GM03348 (cell line): Measurements from ENCODE around the gene MUS81.
"Not testable (repeated sequence)": the region's sequence is repeated elsewhere in the genome, so short reads cannot be mapped to it uniquely, and the experiment has no call there.

ENCODE experiments used
- DNase-seq: peaks from one replicate; pipeline ENCODE4 v3.0.0; 2012; ENCODE audit warnings: low spot score

MUS81 gene

DNA sequence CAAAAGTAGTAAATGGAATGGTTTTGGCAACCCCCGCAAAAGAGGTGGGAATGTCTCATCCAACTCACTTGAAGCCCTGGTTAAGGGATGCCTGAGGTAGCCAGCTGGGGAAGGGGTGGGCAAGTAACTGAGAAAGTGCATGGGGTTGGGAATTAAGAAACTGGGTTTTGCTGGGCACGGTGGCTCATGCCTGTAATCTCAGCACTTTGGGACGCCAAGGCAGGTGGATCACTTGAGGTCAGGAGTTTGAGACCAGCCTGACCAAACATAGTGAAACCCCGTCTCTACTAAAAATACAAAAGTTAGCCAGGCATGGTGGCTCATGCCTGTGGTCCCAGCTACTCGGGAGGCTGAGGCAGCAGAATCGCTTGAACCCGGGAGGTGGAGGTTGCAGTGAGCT, 11.5 kb upstream of the MUS81 start:
- not testable (repeated sequence) for DNase-seq

DNA sequence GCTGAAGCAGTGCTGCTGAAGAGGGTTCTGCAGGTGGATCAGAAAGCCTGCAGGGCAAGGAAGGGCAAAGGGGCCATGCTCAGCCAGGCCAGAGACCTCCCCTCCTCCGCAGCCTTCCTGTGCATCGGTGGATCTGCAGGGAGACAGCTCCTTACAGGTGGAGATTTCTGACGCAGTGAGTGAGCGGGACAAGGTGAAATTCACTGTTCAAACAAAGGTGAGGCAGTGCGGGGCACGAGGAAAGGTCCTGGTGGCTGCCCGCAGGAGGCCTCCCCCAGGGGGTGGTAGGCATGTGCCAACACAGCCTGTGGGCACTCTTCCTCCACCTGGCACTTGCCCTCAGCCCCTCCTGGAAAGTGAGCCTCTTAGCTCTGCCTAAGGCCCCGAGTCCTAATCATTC, 10.9 kb upstream of the MUS81 start:
- DNase-seq: no peak

DNA sequence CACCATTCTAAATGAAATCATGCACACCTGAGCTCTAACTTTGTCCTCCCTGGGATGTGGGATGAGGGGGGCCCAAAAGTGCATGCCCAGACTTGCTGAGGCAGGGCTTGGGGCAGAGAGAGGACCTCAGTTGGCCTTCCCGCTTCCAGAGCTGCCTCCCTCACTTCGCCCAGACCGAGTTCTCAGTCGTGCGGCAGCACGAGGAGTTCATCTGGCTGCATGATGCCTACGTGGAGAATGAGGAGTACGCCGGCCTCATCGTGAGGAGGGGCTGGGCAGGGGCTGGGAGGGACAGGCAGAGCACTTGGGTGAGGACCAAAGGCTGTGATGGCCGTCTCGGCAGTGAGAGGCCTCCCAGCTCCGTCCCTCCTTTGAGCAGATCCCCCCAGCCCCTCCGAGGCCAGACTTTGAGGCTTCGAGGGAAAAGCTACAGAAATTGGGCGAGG, 10.4 kb upstream of the MUS81 start:
- DNase-seq: no peak

DNA sequence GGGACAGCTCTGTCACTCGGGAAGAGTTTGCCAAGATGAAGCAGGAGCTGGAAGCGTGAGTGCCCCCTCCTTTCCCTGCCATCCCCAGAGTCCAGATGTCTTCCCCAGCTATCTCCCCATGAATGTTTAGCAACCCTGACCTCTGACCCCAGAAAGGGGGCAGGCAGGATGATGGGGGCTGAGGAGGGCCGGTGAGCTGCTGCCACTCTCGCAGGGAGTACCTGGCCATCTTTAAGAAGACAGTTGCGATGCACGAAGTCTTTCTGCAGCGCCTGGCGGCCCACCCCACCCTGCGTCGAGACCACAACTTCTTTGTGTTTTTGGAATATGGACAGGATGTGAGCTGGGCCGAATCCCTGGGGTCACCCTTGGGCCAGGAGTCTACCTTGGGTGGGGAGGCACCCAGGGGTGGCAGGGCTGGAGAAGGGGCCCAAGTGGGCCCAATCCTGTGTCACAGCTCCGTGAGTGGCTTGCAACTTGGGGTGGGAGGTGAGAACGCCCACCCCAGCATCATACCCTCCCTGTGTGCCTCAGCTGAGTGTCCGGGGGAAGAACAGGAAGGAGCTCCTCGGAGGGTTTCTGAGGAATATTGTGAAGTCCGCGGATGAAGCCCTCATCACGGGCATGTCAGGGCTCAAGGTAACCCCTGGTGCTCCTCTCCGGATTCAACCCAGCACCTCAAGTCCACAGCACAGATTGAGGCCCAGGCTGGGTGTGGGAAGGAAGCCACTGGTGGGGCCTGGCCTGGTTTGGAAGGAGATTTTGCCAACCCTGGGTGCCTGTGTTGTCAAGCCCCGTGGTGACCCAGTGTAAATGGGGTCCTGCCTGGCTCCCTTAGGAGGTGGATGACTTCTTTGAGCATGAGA, 9.8 kb upstream of the MUS81 start:
- no peak for DNase-seq

DNA sequence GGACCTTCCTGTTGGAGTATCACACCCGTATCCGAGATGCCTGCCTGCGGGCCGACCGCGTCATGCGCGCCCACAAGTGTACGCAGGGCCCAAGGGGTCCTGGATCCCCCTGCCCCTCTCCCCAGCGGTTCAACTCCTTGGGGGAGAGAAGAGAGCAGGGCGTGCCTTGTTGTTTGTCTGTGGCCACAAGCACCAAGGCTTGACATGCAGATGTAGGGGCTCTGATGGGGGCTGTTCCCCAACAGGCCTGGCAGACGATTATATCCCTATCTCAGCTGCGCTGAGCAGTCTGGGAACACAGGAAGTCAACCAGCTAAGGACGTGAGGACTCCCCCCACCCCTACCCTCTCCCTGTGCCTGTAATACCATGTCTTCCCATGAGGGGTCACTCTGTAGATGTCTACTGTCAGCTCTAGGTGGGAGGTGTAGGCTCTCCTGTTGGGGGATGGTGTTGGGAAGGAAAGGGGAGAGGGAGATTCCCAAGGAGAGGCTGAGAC, 9.1 kb upstream of the MUS81 start:
- DNase-seq: no peak

DNA sequence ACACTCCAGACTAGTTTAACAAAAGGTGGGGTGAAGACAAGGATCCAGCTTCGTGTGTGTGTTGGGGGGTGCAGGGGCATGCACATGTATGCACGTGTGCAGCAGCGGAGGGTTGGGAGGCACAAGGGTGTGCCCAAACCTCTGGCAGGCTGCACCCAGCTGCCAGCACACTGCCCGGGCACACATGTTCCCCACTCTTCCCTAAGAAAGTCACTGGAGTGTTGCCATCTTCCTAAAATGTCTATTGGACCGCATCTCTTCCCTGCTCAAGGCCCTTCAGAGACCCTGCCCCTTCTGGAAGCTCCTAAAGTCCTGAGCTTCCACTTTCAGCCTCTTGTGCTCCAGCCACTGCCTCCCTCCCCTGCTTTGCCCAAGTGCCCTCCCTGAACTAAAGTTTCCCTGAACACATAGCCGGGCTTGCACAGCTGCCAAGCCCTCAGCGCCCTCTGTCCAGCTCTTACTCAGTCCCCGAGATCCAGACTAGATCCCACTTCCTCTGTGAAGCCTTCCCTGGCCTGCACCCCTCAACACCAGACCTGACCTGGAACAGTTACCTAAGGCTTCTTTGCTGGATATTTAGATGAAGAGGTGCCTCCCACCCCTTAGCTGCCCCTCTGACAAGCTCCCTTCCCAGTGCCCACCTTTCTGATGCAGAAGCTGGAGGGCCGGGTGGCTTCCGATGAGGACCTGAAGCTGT, 8.3 kb upstream of the MUS81 start:
- no peak for DNase-seq

DNA sequence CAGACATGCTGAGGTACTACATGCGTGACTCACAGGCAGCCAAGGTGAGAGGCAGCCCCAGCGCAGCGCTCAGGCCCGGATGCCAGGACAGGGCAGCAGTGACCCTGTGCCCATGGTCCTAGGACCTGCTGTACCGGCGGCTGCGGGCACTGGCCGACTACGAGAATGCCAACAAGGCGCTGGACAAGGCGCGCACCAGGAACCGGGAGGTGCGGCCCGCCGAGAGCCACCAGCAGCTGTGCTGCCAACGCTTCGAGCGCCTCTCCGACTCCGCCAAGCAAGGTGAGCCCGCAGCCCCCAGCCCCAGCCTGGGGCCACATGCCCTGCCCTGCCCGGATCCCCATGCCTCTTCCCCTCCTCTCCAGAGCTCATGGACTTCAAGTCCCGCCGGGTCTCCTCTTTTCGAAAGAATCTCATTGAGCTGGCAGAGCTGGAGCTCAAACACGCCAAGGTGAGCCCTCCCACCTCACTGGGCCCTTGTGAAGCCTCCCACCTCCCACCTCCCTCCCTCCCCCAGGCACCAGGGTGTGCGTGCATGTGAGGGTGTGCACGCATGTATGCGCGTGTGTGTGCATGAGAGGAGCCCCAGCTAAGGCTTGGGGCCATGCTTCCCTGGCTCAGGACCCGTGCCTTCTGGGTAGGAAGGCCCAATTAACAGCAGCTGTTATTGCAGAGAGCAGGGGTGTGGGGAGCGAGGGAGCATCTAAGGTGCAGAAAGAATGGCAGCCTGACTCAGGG, 7.6 kb upstream of the MUS81 start:
- DNase-seq: no peak

DNA sequence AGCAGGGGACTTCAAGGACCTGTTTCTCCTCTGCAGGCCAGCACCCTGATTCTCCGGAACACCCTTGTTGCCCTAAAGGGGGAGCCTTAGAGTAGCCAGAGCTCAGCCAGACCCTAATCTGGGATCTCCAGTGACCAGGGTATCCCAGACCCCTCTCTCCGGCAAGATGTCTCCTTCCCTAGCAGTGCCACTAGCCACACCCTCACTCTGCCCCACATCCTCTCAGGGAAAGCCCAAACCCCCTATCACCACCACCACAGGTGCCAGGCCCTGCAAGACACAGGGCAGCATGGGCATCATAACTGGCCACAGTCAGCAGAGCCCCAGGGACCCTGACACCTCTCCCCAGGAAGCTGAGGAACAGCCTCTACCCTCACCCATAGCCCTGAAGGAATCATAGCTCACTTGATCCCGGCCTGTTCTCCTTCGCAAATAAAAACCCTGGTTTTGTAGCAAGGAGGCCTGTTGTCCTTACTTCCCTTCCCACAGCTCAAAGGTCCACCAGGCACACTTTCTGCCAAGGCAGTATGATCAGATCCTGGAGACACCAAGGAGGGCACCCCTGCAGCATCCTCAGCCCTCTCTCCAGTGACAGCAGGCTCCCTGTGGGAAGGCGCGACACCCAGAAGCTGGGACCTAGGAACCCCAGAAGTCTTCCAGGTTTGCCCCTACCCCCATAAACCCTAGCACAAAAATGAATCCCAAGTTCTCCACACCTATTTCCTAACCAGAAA, 6.8 kb upstream of the MUS81 start:
- DNase-seq: peak; percentile 7

DNA sequence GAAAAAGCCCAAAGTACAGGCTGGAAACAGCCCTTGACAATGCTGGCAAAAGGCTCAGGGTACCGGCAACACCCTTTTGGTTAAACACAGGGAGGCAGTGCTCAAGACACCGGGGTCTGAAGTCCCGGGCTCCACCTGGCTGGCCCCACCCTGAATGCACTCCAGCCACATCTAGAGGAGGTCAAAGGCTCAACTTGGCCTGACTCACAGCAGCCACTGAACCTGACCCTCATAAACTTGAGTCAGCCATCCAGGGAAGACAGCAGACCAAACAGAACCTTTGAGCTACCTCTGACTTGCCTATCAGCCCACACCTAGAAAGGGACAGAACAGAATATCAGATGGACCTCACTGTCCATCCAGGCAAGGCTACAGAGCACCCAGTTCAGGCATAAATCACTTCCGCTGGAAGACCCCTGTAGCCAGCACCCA, 6.1 kb upstream of the MUS81 start:
- DNase-seq: no peak

DNA sequence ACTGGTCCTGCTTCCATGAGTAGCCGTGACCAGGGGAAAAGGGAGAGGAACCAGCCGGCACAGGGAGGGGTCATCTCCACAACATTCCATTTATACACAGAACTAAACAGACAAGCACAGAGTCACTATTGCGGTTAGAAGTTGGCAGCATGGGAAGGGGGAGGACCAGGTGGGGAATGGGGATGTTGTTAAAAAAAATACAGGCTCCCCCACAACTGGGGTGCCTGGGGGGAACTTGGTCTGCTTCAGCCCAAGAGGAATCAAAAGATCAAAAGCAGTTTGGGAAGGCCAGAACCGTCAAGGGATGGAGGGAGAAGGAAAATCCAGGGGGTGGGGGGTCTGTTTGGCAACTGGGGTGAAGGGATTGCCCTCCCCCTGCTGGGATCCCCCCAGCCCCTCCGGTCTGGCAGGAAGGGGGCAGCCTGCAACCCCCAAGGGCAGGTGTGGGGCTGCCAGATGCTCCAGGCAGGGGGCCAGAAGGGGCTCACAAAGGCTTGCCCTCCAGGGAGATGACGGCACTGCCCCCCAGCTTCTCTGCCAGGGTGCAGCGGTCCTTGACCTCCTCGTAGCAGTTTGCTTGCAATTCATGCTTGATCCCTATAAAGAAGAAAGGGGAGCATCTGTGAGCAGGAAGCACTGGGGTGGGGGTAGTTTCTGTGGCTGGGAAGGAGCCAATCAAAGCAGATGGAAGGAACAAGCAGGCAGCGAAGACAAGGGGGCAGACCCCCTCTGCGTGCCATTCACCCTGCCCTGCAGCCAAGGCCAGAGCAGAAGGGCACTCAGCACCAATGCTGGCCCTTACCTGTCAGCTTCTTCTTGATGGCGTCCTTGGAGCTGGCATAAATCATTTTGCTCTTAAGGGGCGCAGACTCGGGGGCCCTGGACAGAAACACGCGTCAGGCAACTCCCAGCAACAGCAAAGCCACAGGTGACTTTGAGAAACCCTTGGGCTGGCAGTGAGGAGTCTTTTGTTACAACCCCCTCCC, 5.1 kb upstream of the MUS81 start:
- DNase-seq: peak; percentile 1

DNA sequence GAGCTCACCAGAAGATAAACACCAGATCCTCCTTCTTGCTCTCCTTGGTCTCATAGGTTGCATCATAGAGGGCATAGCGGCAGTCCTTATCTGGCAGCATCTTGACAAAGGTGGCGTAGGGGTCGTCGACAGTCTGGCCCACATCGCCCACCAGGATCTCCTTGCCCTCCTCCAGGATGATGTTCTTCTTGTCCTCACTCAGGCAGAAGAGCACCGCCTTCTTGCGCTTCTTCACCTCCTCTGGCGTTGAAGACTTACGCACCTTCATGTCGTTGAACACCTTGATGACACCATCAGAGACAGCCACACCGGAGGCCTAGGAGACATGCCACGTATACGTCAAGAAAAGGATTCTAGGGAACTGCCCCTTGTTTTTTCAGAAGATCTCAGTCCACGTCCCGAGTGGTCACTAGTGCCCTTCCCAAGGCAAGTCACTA, 4.3 kb upstream of the MUS81 start:
- DNase-seq: no peak

DNA sequence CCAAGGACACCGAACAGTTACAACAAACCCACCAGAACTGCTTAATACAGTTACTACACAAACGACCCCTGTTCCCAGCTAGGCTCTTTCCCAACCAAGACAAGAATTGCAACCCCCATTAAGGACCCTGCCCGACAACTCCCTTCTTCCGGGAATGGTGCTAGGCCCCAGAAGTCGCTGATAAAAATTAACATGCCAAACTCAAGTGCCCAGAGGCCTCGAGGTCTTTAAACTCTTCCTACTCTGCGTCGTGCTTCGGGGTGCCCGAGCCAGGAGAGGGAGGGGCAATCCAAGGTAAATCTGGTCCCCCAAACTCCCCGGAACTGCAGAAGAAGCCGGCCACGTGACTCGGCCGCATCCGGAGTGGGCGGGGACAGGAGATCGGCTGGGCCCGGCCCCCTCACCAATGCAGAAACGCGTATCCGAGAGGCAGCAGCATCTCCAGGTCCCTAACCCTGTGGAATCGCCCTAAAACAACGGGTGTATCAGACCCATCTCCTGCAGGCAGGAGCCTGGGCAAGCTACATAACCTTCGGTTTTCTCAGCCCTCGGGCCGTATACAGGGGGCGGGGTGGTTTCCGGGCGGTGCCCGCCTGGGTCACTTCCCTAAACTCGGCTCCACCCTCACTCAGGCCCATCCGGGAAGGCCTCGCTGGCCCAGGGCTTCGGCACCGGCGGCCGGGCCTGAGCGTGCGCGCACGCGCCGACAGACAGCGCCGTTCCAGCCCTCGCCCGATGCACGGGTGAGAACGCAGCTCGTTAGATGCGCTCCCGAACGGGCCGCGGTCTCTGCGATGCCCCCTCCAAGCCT, 3.3 kb upstream of the MUS81 start:
- peak; percentile 87 for DNase-seq

DNA sequence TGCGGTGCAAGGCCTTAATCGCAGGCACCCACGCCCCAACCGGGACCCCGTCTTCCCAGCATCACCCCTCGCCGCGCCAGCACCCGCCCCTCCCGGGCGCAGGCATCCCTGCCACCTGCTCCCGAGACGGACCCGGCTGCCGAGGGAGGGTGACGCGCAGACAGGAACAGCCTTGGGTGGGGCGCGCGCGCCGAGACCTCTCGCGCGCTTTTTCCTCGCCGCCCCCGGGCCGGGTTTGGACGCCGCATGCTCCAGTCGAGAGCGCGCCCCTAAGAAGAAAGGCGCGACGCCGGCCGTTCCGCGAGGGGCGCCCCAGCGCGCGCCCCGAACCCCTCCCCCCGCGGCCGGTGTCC, 2.8 kb upstream of the MUS81 start:
- DNase-seq: no peak

DNA sequence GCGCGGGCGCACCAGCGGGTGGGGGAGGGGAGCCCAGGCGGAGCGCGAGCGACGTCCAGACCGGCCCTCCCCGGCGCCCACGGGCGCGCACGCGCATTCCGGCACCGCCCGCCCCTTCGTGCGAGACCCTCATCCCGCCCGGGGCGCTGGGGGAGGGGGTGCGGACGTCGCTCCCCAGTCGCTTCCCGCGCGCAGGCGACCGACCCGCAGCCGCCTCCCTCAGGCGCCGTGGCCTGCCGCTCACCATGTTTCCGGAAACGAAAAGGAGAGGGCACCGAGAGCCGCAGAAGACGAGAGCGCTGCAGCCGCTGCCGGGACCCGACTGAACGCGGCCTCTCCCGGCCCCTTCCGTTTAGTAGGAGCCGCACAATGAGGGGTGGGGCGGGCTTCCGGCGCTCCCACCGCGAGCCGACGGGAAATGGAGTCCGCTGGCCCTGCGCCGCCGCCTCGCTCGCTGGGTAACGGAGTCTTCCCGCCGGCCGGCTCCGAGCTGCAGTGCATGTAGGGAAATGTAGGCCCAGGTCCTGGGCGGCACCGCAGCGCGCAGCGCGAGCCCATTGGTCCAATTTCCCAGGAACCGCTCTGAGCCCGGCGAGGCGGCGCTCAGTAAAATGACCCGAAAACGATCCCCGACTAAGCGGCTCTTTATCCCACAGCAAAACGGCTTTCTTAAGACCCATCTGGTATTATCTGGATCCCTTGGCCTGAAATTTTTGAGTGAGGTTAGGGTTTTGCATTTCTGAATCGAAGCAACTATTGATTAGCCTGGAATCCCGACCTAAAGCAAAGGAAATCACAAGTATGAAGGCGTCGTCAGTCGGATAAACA, 2.2 kb upstream of the MUS81 start, which contains the start of gene CFL1:
CFL1 (minus strand) TSS at position 328 of the 828 bp plus-strand sequence; CDS start at position 247, 81 bp downstream.
- DNase-seq: peak; percentile 94

DNA sequence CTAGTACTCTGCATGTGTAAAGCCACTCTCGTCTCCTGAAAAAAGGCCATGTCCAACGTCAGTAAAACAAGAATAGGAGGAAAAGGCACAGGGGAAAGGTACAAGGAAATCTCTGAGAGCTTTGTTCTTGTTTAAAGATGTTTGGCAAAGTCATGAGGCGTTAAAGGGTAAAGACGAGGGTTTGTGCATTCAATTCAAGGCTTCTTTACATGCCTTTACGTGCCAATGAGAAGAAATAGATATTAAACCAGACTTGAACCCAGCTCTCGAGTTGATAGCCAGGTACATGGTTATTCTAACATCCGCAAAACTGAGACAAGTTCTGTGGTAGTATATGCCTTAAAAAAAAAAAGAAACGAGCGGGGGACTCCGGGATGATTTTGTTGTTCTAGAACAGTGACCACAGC, 1.5 kb upstream of the MUS81 start:
- DNase-seq: no peak

DNA sequence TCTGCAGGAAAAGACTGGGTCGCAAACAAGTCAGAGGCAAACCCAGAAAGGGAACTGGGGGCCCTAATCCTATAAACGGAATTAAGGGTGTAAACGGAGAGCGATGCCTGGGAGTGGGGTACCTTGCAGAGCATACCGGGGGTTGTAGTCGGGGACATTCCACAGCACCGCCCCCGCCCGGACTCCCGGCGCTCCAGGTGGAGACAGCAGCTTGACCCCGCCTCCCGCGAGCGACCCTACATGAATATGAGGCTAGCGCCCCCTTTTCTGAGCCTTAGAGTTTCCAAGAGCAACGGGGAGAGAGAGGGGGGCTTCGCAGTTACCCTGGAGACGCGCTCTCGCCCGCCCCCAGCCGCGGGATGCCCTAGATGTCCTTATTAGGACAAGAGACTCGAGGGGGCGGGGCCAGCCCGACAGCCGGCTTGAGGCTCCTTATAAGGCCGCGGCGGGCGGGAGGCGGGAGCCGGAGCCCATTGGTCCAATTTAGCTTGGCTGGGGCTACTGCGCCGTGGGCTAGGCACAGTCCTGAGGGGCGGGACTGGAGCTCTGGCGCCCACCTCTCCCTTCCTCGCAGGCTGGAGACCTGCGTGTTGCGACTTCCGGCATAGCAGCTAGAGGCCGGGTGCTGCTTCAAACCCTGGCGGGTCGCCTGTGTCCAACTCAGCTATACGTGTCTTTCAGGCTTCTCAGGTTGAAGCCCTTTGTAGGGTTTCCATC, 980 bp upstream of the MUS81 start:
- peak; percentile 96 for DNase-seq

DNA sequence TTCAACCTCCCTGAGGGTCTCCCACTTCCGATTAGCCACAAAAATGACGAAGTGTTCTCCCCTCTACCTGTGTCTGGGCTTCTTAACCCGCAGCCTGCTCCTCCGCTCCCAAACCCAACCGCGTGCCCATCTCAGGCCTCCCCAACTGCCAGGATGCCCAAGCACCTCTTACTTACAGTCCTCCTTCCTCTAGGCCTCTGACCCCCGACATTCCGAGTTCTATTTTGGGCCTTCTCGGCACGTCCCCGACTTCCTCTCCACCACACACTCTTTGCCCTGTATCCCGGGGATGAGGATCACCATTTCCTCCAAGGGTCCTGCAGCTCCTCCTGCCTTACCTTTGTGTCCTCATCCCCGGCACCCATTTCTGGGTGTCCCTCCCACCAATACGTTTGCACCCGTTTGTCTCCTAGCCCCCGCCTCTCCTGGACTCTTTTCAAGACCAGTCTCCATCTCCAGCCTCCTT, 388 bp upstream of the MUS81 start:
- DNase-seq: no peak

DNA sequence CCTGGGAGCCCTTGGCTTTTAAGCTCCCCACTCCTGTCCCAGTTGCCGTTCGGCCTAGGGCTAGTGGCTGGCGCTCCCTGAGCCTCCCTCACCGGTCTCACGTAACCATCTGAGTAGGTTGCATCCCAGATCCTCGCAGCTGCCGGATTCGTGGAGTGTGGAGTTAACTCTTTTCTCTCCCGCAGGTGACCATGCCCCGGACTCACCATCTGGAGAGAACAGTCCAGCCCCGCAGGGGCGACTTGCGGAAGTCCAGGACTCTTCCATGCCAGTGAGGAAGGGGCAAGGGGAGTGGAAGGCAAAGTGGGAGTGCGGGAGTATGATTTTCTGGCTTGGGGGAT, 902 bp downstream of the MUS81 start:
- no peak for DNase-seq
